Rectal smooth muscle tissue (tissue), 1 donor: ENCODE results near the gene SYT2.
"Not testable (repeated sequence)": the region's sequence is repeated elsewhere in the genome, so short reads cannot be mapped to it uniquely, and the experiment has no call there.

Experiments used
- H3K27ac ChIP-seq: one replicate; pipeline ENCODE4 v1.7.0; 2013; ENCODE audit warnings: low read depth, low read length, inconsistent platforms
- H3K27me3 ChIP-seq: one replicate; pipeline ENCODE4 v1.7.0; 2013; ENCODE audit warnings: low read length; ENCODE audit not compliant: control insufficient read depth, insufficient read depth
- H3K36me3 ChIP-seq: one replicate; pipeline ENCODE4 v1.7.0; 2013; ENCODE audit warnings: low read length; ENCODE audit not compliant: control insufficient read depth, insufficient read depth
- H3K4me1 ChIP-seq: one replicate; pipeline ENCODE4 v1.7.0; 2013; ENCODE audit warnings: low read length; ENCODE audit not compliant: control insufficient read depth, insufficient read depth
- H3K4me3 ChIP-seq: one replicate; pipeline ENCODE4 v1.7.0; 2013; ENCODE audit warnings: low read length
- H3K9ac ChIP-seq: one replicate; pipeline ENCODE4 v1.7.0; 2013; ENCODE audit warnings: low read length

The SYT2 gene

DNA sequence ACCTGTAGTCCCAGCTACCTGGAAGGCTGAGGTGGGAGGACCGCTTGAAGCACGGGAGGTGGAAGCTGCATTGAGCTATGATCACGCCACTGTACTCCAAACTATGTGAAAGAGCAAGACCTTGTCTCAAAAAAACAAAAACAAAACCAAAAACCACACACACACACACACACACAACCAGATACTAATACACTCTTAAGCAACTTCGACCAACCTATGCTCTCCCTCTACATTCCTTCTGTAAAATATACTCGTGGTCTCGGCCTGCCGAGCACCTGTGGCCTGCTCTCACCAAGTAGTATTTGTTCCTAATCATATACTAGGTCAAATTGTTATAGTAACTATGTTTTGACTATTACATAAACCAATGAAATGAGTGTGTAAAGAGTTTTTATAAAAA, 13.5 kb upstream of the SYT2 start:
- H3K9ac ChIP-seq: no peak overlapping the region
- H3K27me3 ChIP-seq: no peaks in the 10 kb centered on the region
- H3K36me3 ChIP-seq: peaks cover under 1% of the 10 kb centered on the region
- no peak overlapping the region for H3K4me3 ChIP-seq
- no peak overlapping the region for H3K27ac ChIP-seq
- no peaks in the 10 kb centered on the region for H3K4me1 ChIP-seq

- H3K4me3 ChIP-seq, H3K9ac ChIP-seq, H3K27me3 ChIP-seq, H3K27ac ChIP-seq, H3K36me3 ChIP-seq, H3K4me1 ChIP-seq: not testable (repeated sequence)
Observed at GRCh38 chr1:202723046-202723445, 12.8 kb upstream of the SYT2 start.

DNA sequence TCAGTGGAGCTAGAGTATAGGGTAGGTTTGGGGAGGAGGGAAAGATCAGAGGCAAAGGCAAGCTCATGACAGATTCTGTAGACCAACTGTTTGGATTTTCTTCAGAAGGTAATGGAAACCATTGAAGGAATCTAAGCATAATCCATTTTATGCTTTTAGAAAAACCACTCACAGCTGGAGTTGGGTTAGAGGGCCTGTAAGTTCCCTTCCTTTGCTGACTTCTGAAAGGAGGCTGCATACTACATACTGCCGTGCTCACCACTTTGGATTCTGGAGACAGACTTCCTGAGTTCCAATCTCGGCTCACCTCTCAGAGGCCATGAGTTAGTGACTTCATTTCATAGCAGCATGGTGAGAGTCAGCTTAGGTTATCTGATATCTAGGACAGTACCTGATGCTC, 6.4 kb upstream of the SYT2 start:
- H3K4me3 ChIP-seq: no peak overlapping the region
- H3K9ac ChIP-seq: no peak overlapping the region
- H3K4me1 ChIP-seq: no peaks in the 10 kb centered on the region
- H3K36me3 ChIP-seq: no peaks in the 10 kb centered on the region
- H3K27ac ChIP-seq: no peak overlapping the region
- H3K27me3 ChIP-seq: no peaks in the 10 kb centered on the region

- peaks cover 15% of the 10 kb centered on the region for H3K27me3 ChIP-seq
- H3K27ac ChIP-seq, H3K9ac ChIP-seq, H3K4me3 ChIP-seq, H3K4me1 ChIP-seq, H3K36me3 ChIP-seq: not testable (repeated sequence)
Observed at GRCh38 chr1:202714202-202714601, 3.9 kb upstream of the SYT2 start.

DNA sequence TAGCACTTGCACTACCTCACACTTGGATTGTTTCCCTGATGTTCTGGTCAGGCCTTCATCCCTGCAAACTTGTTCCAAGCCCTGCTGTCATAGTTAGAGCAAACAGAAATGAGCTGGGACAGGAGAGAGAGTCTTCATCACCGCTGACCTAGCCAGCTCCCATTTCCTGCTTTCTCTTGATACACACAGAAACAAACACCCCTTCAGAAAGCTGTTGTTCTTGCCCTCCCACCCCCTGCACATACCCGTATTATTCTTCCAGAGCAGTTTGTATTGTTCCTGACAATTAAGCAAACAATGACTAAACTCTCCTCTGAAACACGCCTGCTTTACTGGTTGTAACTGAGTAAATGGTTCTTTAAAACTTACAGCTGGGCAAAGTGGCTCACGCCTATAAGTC, 2.9 kb upstream of the SYT2 start:
- H3K36me3 ChIP-seq: no peaks in the 10 kb centered on the region
- H3K4me3 ChIP-seq: no peak overlapping the region
- no peak overlapping the region for H3K9ac ChIP-seq
- H3K27ac ChIP-seq: no peak overlapping the region
- peaks cover 26% of the 10 kb centered on the region for H3K27me3 ChIP-seq
- H3K4me1 ChIP-seq: no peaks in the 10 kb centered on the region

DNA sequence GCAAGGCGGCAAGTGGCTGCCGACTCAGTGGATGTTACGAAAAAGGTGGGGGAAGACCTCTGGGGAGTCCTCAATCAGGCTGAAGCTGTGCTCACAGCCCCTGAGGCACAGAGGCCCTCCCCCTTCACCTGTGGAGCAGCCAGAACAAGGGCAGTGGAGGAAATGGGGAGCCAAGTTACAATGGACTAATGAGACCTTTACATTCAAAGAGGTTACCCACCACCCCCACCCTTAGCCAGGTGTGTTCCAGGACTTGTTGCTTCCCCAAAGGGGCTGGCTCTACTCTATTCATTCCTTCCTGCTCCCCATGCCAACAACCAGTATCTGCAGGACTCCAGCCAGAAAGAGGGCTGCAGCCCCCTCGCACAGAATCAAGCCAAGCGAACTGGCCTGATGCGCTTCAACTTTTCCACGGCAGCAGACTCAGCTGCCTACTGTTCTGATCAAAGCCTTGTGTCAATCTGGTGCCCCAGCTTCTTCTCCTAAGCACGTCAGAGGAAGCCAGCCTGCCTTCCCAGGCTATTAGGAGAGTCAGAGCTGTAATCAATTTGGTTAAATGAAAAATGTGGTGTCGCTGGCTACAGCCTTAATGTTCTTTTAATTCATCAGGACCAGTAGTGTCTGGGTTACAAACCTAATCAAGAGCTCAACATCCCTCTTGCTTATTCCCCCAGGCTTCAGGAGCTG, 1.8 kb upstream of the SYT2 start:
- H3K27ac ChIP-seq: no peak overlapping the region
- no peaks in the 10 kb centered on the region for H3K36me3 ChIP-seq
- no peak overlapping the region for H3K9ac ChIP-seq
- peaks cover 27% of the 10 kb centered on the region for H3K27me3 ChIP-seq
- H3K4me1 ChIP-seq: no peaks in the 10 kb centered on the region
- no peak overlapping the region for H3K4me3 ChIP-seq

- Histone ChIP-seq H3K36me3 (no peaks in the 10 kb centered on the region), H3K4me3 (peak overlapping the region; percentile 55), H3K27ac (no peak overlapping the region), H3K27me3 (peaks cover 30% of the 10 kb centered on the region), H3K9ac (no peak overlapping the region), H3K4me1 (no peaks in the 10 kb centered on the region)
Observed at GRCh38 chr1:202709276-202710041, 795 bp downstream of the SYT2 start.

DNA sequence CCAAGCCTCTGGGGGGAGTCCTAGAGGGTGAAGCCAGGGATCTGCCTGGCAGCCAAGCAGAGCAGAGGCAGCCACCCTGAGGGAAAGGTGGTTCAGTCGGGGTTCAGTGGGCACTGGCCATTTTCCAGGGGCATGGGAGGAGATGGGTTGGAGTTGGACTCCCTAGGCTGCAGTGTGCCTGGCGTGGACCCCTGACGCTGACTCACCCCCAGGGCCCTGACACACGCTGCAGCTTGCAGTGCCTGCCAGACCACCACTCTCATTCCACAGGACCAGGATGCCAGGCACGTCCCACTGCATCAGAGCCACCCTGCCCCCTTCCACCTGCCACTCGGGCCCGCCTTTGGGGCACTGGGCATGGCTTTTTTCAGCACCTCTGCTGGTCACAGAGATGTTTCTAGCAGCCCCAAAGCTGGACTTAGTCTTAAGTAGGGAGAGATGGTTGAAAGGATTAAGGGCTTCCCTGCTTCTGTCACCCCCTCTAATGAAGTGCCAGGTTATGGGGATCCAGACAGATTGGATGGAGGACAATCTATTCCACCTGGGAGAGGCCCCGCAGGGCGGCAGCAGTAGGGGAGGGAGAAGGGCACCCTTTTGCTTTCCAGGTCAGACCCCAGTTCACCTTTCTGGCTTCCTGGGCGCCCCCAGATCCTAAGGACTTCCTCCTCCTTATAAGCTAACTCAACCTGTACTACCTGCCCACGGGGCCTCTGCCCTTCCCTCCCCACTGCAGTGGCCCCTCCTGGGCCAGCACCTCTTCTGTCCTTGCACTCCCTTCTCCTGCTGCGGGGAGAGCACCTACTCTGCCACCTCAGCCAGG, 1.6 kb downstream of the SYT2 start:
- Histone ChIP-seq H3K9ac (no peak overlapping the region), H3K4me3 (no peak overlapping the region), H3K4me1 (no peaks in the 10 kb centered on the region), H3K27ac (no peak overlapping the region), H3K27me3 (peaks cover 30% of the 10 kb centered on the region), H3K36me3 (no peaks in the 10 kb centered on the region)

GRCh38 chr1:202706851-202707250, 3.4 kb downstream of the SYT2 start:
- Histone ChIP-seq H3K27ac (no peak overlapping the region), H3K4me1 (no peaks in the 10 kb centered on the region), H3K4me3 (no peak overlapping the region), H3K36me3 (no peaks in the 10 kb centered on the region), H3K27me3 (peaks cover 30% of the 10 kb centered on the region), H3K9ac (no peak overlapping the region)

GRCh38 chr1:202704601-202705000, 5.7 kb downstream of the SYT2 start:
- no peak overlapping the region for H3K9ac ChIP-seq
- no peak overlapping the region for H3K4me3 ChIP-seq
- H3K36me3 ChIP-seq: no peaks in the 10 kb centered on the region
- peaks cover 19% of the 10 kb centered on the region for H3K27me3 ChIP-seq
- H3K4me1 ChIP-seq: no peaks in the 10 kb centered on the region
- H3K27ac ChIP-seq: no peak overlapping the region

GRCh38 chr1:202703191-202703590, 7.1 kb downstream of the SYT2 start:
- Histone ChIP-seq H3K27me3 (peaks cover 6% of the 10 kb centered on the region), H3K36me3 (no peaks in the 10 kb centered on the region), H3K27ac (no peak overlapping the region), H3K9ac (no peak overlapping the region), H3K4me1 (no peaks in the 10 kb centered on the region), H3K4me3 (no peak overlapping the region)

DNA sequence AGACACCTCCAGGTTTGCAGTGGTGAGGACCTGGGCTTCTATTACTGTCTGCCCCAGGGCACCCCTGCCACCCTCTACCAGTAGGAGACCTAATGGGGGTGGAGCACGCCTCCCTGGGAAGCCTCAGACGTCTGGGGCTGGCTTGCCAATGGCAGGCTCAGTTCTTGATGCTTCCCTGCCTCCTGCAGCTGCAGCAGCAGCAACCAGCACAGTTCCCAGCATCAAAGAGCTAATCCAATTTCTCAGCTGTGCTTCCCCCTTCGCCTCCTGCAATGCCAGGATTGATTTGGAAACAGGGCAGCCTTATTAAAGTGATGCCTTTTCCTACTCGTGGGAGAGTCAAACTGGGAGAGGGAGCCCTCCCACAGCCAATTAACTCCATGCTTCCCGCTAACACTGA, 8.2 kb downstream of the SYT2 start:
- H3K36me3 ChIP-seq: no peaks in the 10 kb centered on the region
- H3K27me3 ChIP-seq: peaks cover 9% of the 10 kb centered on the region
- no peaks in the 10 kb centered on the region for H3K4me1 ChIP-seq
- H3K9ac ChIP-seq: no peak overlapping the region
- no peak overlapping the region for H3K27ac ChIP-seq
- no peak overlapping the region for H3K4me3 ChIP-seq
